Lung (tissue), 12 donors: ENCODE measurements around the gene C14orf119. TPM values are rescaled to one million over a fixed set of nuclear protein-coding genes. Genes with fewer than 3 reads are reported as not detected.
A peak's percentile ranks its signal among the peaks of the same experiment; 100 is the strongest.

Source experiments
- ATAC-seq: fragments of 200-7000 bp; cut with Tn5 transposase; one replicate; pipeline ENCODE4 v1.9.1; 2020; ENCODE audit warnings: moderate number of reproducible peaks; ENCODE audit not compliant: insufficient read depth, low FRiP score
- DNase-seq, 3 donors: peaks; one replicate each; pipeline ENCODE4 v3.0.0-alpha.2; 2013 to 2017
- H3K27ac ChIP-seq, 2 donors: one replicate each; pipeline ENCODE4 v1.5.1; 2013; ENCODE audit warnings: mild to moderate bottlenecking in 2 of 2, moderate library complexity in 2 of 2, control low read depth in 1 of 2, inconsistent platforms in 1 of 2, low read depth in 1 of 2, low read length in 1 of 2
- H3K27me3 ChIP-seq, 3 donors: one replicate each; pipeline ENCODE4 v1.5.1; 2013; ENCODE audit warnings: low read length in 2 of 3; ENCODE audit not compliant: control insufficient read depth in 3 of 3, insufficient read depth in 3 of 3
- H3K36me3 ChIP-seq, 4 donors: one replicate each; pipeline ENCODE4 v1.5.1; 2013; ENCODE audit warnings: low read length in 4 of 4, mild to moderate bottlenecking in 1 of 4, moderate library complexity in 1 of 4; ENCODE audit not compliant: control insufficient read depth in 4 of 4, insufficient read depth in 4 of 4
- H3K4me1 ChIP-seq, 5 donors: one replicate each; pipeline ENCODE4 v1.5.1; 2013; ENCODE audit warnings: low read length in 5 of 5, mild to moderate bottlenecking in 2 of 5, moderate library complexity in 1 of 5; ENCODE audit not compliant: control insufficient read depth in 5 of 5, insufficient read depth in 5 of 5
- H3K4me3 ChIP-seq: one replicate; pipeline ENCODE4 v1.5.1; 2013; ENCODE audit warnings: mild to moderate bottlenecking, control low read depth, moderate library complexity
- H3K9ac ChIP-seq, 2 donors: one replicate each; pipeline ENCODE4 v1.5.1; 2013; ENCODE audit warnings: low read length in 2 of 2, control low read depth in 1 of 2; ENCODE audit not compliant: insufficient read depth in 1 of 2
- H3K9me3 ChIP-seq, 4 donors: one replicate each; pipeline ENCODE4 v1.5.1; 2013; ENCODE audit warnings: low read length in 3 of 4, mild to moderate bottlenecking in 1 of 4, moderate library complexity in 1 of 4; ENCODE audit not compliant: control insufficient read depth in 4 of 4, insufficient read depth in 3 of 4
- WGBS, 2 donors: extraction: QIAGEN DNeasy Blood & Tissue Kit; methylation state at CpG; one replicate each; pipeline ENCODE4 v1.1.7; 2013; 5-methylcytosine and 5-hydroxymethylcytosine counted together
- polyA plus RNA-seq, 2 donors: library from polyadenylated mRNA; stranded (reverse); fragments of 200-250 nt; gene quantifications; one replicate each; pipeline ENCODE4 v1.2.1, GENCODE V29; 2013
- total RNA-seq, 2 donors: library from RNA; depleted of rRNA in 1 of 2; stranded (reverse); fragments of >200 nt in 1 of 2; gene quantifications; one replicate each; pipeline ENCODE4 v1.2.1, GENCODE V29; 2014 to 2021
- TF ChIP-seq, protein P1 (sequence below): IDR thresholded peaks from 2 replicates; pipeline ENCODE4 v1.5.1; 2012; ENCODE audit warnings: mild to moderate bottlenecking; ENCODE audit errors: control extremely low read depth, extremely low read depth
- donor health status: control.
- donor health status: control.
- donor health status: Bipolar disorder and iron deficiency.
- donor health status: healthy.
- donor health status: DM: yes; HTN: yes; CAD: no.

Gene C14orf119
- total and polyA plus RNA-seq, 4 donors: 23.9 to 64.9 (median 41.4) TPM

GRCh38 chr14:23063601-23064000, 31.7 kb upstream of the C14orf119 start:
- DNase-seq (peak in 1 of 3 donors; percentile 4), ATAC-seq (no peak)
- H3K4me1 ChIP-seq: peaks cover 2 to 13% (median 6%) of the 10 kb centered on the region in 5 donors
- no peak overlapping the region for H3K27ac ChIP-seq
- H3K9me3 ChIP-seq: no peaks in the 10 kb centered on the region
- H3K4me3 ChIP-seq: no peak overlapping the region
- 90 to 92% methylated on average over 5 of the region's 5 CpGs for WGBS, 2 donors
- no peaks in the 10 kb centered on the region for H3K27me3 ChIP-seq
- TF ChIP-seq, protein P1, sequence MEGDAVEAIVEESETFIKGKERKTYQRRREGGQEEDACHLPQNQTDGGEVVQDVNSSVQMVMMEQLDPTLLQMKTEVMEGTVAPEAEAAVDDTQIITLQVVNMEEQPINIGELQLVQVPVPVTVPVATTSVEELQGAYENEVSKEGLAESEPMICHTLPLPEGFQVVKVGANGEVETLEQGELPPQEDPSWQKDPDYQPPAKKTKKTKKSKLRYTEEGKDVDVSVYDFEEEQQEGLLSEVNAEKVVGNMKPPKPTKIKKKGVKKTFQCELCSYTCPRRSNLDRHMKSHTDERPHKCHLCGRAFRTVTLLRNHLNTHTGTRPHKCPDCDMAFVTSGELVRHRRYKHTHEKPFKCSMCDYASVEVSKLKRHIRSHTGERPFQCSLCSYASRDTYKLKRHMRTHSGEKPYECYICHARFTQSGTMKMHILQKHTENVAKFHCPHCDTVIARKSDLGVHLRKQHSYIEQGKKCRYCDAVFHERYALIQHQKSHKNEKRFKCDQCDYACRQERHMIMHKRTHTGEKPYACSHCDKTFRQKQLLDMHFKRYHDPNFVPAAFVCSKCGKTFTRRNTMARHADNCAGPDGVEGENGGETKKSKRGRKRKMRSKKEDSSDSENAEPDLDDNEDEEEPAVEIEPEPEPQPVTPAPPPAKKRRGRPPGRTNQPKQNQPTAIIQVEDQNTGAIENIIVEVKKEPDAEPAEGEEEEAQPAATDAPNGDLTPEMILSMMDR: no peak
- no peak overlapping the region for H3K9ac ChIP-seq
- H3K36me3 ChIP-seq: peaks cover 28 to 67% (median 63%) of the 10 kb centered on the region in 4 donors

DNA sequence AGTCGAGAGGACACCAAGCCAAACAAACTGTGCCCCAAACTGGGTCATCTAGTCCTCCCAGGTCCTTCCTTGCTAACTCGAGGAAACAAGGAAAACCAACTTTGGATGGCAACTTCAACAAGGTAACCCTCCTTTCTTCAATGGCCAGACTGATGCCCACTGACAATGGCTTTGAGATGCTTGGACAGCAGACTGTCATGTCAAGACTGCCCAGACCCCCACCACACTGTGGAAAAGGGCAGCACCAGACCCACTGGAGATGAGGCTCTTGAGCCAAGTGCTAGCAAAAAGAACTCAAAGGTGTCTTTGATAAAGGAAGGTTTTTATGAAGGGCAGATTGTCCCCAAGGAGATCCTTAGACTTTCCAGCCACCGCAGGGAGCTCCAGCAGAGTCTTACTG, 28.9 kb upstream of the C14orf119 start:
- 87 to 89% methylated on average over 3 of the region's 3 CpGs for WGBS, 2 donors
- ATAC-seq: no peak

DNA sequence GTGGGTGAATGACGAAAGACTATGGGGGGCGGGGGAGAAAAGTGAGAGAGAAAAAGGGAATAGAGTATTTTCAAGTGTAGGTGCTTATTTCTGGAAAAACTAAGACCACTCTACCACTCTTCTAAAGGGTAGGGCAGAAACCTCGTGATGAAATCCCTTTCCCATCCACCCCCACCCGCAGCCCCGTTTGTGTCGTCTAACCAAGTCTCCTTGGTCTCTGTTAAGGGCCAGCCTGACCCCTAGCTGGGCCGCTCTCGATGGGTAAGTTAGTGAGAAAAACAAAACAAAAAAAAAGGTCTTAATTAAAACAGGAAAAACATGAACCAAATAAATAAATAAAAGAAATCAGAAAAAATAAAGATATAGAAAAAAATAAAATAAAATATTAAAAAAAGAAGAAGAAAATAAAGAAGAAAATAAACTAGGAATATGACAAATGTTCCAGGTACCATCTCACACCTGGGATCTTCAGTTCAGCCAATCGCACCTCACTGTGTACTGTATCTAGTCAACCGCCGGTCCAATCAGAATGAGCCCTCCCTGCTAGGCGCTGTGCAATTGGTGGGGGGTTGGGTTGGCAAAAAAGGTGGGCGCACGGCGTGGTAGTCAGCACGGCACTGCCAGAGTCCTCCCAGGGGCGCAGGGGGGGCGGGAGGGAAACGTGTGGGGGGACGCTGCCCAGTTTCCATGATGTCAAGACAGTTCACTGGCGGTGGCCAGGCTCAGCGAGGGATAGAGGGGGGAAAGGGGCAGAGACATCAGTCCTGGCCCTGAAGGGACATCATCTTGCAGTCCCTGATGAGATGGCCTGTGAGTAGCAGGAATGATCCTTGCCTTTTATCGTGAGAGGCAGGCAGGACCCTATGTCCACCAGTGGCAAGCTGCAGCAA, 28.2 kb upstream of the C14orf119 start:
- Histone ChIP-seq H3K4me1 (peaks cover under 1 to 36% (median 14%) of the 10 kb centered on the region in 5 donors), H3K9me3 (no peaks in the 10 kb centered on the region), H3K27ac (no peak overlapping the region), H3K9ac (no peak overlapping the region), H3K36me3 (peaks cover 28 to 56% (median 49%) of the 10 kb centered on the region in 4 donors), H3K4me3 (no peak overlapping the region), H3K27me3 (no peaks in the 10 kb centered on the region)
- DNase-seq (no peak), ATAC-seq (no peak)
- WGBS, 2 donors: 89 to 90% methylated on average over 22 to 23 of the region's 23 CpGs
- TF ChIP-seq, protein P1: no peak

More for the DNA sequence above, 28.9 kb upstream of the C14orf119 start:
- no peak overlapping the region for H3K9ac ChIP-seq
- no peaks in the 10 kb centered on the region for H3K27me3 ChIP-seq
- no peaks in the 10 kb centered on the region for H3K9me3 ChIP-seq
- peaks cover 2 to 32% (median 14%) of the 10 kb centered on the region in 5 donors for H3K4me1 ChIP-seq
- DNase-seq: peak in 1 of 3 donors; percentile 8
- TF ChIP-seq, protein P1: no peak
- no peak overlapping the region for H3K27ac ChIP-seq
- H3K36me3 ChIP-seq: peaks cover 28 to 58% (median 53%) of the 10 kb centered on the region in 4 donors
- H3K4me3 ChIP-seq: no peak overlapping the region
